Thyroid gland (tissue), 4 donors: Measurements from ENCODE around the gene SPARCL1.

Source experiments
- CTCF ChIP-seq, 6 experiments: fragments of 200-600 bp in 3 of 6; fragments of 450-650 bp in 3 of 6; sonication (generic) in 3 of 6; IDR thresholded peaks; one replicate each; pipeline ENCODE4 v1.5.1; 2016 to 2019; ENCODE audit warnings: antibody characterized with exemption in 6 of 6, mild to moderate bottlenecking in 2 of 6, inconsistent platforms in 1 of 6, moderate library complexity in 1 of 6
- POLR2A ChIP-seq, 2 donors: fragments of 450-650 bp; IDR thresholded peaks; one replicate each; pipeline ENCODE4 v1.6.1; 2017; ENCODE audit warnings: antibody characterized with exemption in 2 of 2, mild to moderate bottlenecking in 2 of 2, moderate library complexity in 1 of 2

- no peak for TF ChIP-seq CTCF (IDR thresholded peaks at IDR 0.05)
- TF ChIP-seq POLR2A (IDR thresholded peaks at IDR 0.05) = no peak
Measured at GRCh38 chr4:87553182-87553581, 24.0 kb upstream of the SPARCL1 start.
